Testis (tissue), 3 donors: ENCODE results near the gene MTOR. TPM values are rescaled to one million over a fixed set of nuclear protein-coding genes. Genes with fewer than 3 reads are reported as not detected.
"Not testable (repeated sequence)": the region's sequence is repeated elsewhere in the genome, so short reads cannot be mapped to it uniquely, and the experiment has no call there.

Source experiments
- DNase-seq: peaks from one replicate; pipeline ENCODE4 v3.0.0-alpha.2; 2019
- H3K27ac ChIP-seq, 2 donors: fragments of 200-600 bp; sonication (generic); one replicate each; pipeline ENCODE4 v1.5.1; 2019
- H3K27me3 ChIP-seq: fragments of 200-600 bp; sonication (generic); one replicate; pipeline ENCODE4 v1.5.1; 2019
- H3K36me3 ChIP-seq: fragments of 200-600 bp; sonication (generic); one replicate; pipeline ENCODE4 v1.5.1; 2017; ENCODE audit warnings: low read depth; ENCODE audit errors: missing control alignments
- H3K4me1 ChIP-seq: fragments of 200-600 bp; sonication (generic); one replicate; pipeline ENCODE4 v1.5.1; 2019
- H3K4me3 ChIP-seq, 2 donors: fragments of 200-600 bp; sonication (generic); one replicate each; pipeline ENCODE4 v1.5.1; 2017 to 2019
- H3K9me3 ChIP-seq: fragments of 200-600 bp; sonication (generic); one replicate; pipeline ENCODE4 v1.5.1; 2017
- POLR2A ChIP-seq: fragments of 450-650 bp; IDR thresholded peaks from one replicate; pipeline ENCODE4 v1.6.1; 2017; ENCODE audit warnings: antibody characterized with exemption, mild to moderate bottlenecking, moderate library complexity
- whole genome bisulfite sequencing, 2 donors: methylation state at CpG; one replicate each; pipeline ENCODE4 v1.1.5; 2018; 5-methylcytosine and 5-hydroxymethylcytosine counted together
- intact Hi-C: fragments of 100-400 bp; cut with DNase I; formaldehyde crosslinking; loops from one replicate; pipeline ENCODE4 v1.15.1; 2023; ENCODE audit warnings: low total_unique reads
- polyA plus RNA-seq: library from polyadenylated mRNA; stranded (reverse); fragments of 350-450 nt; fragmentation: Illumina TruSeq; extraction: RNeasy Lipid Tissue Mini Kit (QIAGEN cat#74804); gene quantifications from one replicate; pipeline ENCODE4 v1.2.3, GENCODE V29; 2014; ENCODE audit warnings: low read depth, low replicate concordance; ENCODE audit not compliant: insufficient read depth
- total RNA-seq, 2 donors: library from RNA; depleted of rRNA; stranded (reverse); fragments of >200 nt; gene quantifications; one replicate each; pipeline ENCODE4 v1.2.3, GENCODE V29; 2016
- TF ChIP-seq, protein P1 (sequence below), 3 experiments: fragments of 450-650 bp in 2 of 3; fragments of 200-600 bp in 1 of 3; sonication (generic) in 1 of 3; IDR thresholded peaks; one replicate each; pipeline ENCODE4 v1.5.1; 2016 to 2019; ENCODE audit warnings: antibody characterized with exemption in 3 of 3, mild to moderate bottlenecking in 2 of 3, moderate library complexity in 1 of 3

Gene MTOR
- total and polyA plus RNA-seq, 3 donors from 2014 or later: 83.3 to 129 (median 108) TPM

DNA sequence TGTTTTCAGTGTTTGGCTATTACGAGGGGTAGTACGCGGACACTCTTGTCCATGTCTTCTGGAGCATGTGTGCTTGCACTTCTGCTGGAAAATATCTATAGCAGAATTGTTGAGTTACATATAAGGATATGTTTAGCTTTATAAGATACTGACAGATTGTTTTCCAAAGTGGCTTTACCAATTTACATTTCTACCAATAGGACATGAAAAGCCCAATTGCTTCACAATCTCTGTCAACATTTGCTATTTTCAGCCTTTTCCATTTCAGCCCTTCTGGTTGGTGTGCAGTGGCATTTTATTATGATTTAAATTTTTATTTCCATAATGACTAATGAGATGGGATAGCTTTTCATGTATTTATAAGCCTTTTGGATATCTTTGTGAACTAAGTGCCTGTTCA, 79.5 kb downstream of the MTOR start:
- Histone ChIP-seq H3K27me3 (no peaks in the 10 kb centered on the region), H3K27ac (no peak overlapping the region), H3K4me3 (no peak overlapping the region), H3K9me3 (no peaks in the 10 kb centered on the region), H3K4me1 (peaks cover 10% of the 10 kb centered on the region), H3K36me3 (no peaks in the 10 kb centered on the region)
- intact Hi-C loops: no loop called here
- TF ChIP-seq, protein P1, sequence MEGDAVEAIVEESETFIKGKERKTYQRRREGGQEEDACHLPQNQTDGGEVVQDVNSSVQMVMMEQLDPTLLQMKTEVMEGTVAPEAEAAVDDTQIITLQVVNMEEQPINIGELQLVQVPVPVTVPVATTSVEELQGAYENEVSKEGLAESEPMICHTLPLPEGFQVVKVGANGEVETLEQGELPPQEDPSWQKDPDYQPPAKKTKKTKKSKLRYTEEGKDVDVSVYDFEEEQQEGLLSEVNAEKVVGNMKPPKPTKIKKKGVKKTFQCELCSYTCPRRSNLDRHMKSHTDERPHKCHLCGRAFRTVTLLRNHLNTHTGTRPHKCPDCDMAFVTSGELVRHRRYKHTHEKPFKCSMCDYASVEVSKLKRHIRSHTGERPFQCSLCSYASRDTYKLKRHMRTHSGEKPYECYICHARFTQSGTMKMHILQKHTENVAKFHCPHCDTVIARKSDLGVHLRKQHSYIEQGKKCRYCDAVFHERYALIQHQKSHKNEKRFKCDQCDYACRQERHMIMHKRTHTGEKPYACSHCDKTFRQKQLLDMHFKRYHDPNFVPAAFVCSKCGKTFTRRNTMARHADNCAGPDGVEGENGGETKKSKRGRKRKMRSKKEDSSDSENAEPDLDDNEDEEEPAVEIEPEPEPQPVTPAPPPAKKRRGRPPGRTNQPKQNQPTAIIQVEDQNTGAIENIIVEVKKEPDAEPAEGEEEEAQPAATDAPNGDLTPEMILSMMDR (IDR thresholded peaks at IDR 0.05): no peak
- no peak for TF ChIP-seq POLR2A
- no peak for DNase-seq
- whole genome bisulfite sequencing, 2 donors: 96 to 97% methylated on average over 3 of the region's 3 CpGs

DNA sequence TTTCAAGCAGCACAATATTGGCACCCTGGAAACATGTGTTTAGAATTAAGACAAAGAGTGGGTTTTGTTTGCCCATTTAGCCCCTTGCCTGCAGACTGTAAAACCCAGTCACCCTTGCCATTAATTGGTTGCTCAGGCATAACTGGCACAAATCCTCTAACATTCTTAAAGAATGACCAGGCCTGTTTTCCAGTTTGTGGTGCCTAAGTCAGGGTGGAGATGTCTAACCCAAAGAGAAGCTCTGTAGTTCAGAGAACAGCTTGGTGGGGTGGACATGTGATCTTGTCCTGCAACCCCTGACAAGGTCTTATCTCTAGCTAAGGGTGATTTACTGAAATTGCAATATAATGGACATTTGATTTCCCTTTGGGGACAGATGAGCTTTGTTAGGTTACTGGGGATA, 82.0 kb downstream of the MTOR start:
- H3K27ac ChIP-seq: no peak overlapping the region
- TF ChIP-seq, protein P1 (IDR thresholded peaks at IDR 0.05): no peak
- TF ChIP-seq POLR2A: no peak
- H3K9me3 ChIP-seq: no peaks in the 10 kb centered on the region
- intact Hi-C loops: no loop called here
- peaks cover 10% of the 10 kb centered on the region for H3K4me1 ChIP-seq
- H3K27me3 ChIP-seq: no peaks in the 10 kb centered on the region
- no peaks in the 10 kb centered on the region for H3K36me3 ChIP-seq
- DNase-seq: no peak
- no peak overlapping the region for H3K4me3 ChIP-seq

DNA sequence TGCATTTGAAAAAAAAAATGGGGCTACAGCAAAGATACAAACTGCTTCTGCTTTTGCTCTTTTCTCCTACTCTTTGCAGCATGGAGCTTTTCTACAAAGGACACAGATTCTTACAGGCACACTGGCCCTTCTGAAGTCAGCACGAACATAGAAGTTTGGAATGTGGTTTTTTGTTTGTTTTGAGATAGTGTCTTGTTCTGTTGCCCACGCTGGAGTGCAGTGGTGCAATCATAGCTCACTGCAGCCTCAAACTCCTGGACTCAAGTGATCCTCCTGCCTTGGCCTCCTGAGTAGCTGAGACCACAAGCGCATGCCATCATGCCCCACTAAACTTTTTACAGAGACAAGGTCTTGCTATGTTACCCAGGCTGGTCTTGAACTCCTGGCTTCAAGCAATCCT, 82.6 kb downstream of the MTOR start:
- H3K27ac ChIP-seq: peak overlapping the region in 1 of 2 donors; percentile 11
- 52 to 58% methylated on average over 3 of the region's 3 CpGs for WGBS, 2 donors
- H3K36me3 ChIP-seq, H3K9me3 ChIP-seq, intact Hi-C loops, H3K4me1 ChIP-seq, DNase-seq, H3K4me3 ChIP-seq, H3K27me3 ChIP-seq: not testable (repeated sequence)

DNA sequence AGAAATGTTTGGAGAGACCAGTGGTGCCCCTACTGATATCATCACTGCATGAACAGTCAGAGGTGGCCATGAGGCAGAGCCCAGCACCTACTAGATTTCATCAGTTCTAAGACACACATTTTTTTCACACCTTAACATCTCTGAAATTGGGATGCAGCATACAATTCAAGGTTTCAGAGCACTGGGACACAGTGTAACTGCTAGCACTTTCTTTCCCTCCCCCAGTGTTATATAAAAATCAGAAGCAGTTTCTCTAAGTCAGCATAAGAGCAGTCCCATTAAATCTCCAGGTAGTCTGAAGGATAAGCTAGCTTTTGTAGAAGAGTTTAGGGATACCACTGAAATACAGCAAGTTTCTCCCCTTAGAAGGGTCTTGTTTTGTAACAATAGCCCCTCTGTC, 83.2 kb downstream of the MTOR start:
- Histone ChIP-seq H3K4me1 (peaks cover 10% of the 10 kb centered on the region), H3K9me3 (no peaks in the 10 kb centered on the region), H3K27me3 (no peaks in the 10 kb centered on the region), H3K4me3 (no peak overlapping the region), H3K36me3 (no peaks in the 10 kb centered on the region), H3K27ac (peak overlapping the region; percentile 11 to 17)
- no peak for DNase-seq
- TF ChIP-seq, protein P1 (IDR thresholded peaks at IDR 0.05): no peak
- no peak for TF ChIP-seq POLR2A
- intact Hi-C loops: no loop called here

DNA sequence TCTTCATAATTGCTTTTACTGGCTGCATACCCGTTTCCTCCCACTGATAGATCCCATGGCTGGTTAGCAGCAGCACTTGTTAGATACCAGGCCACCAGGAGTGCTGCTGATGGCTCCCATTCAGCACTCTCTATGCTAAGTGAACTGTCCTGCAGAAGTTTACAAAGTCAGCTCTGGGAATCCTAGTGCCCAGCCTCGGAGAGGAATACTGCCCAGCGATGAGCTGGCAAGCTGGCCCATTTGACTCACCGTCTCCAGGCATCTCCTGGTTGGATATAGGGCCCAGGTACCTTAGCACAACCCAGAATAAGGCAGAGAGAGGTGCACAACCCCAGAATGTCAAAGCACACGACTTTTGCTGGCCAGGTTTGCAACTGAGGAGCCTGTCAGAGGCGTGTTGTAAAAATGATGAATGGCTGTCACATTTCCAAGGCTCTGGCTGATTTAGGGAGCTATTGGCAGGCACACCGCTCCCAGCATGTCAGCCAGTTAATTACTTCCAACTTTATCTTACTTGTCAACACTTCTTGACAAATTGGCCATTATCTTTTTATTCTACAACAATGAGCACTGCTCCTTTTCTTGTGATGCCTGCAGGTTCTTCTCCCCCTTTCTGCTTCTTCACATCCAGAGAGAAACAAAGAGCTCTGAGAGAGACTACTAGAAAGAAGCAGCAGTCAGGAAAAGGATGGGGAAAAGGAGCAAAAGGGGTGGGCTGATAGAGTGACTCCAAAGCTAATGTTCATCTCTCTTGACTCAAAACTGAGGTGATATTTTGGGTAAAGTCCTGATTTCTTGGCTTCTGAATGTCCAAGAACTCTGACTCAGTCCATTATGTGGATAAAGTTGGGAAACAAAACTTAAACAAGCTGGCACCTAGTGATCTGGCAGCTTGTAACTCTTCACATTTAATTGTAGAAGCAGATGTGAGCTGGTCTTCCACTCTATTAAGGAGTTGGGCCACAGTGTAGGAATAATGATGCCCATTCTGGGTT, 84.0 kb downstream of the MTOR start:
- no peak for DNase-seq
- no peak for TF ChIP-seq POLR2A
- TF ChIP-seq, protein P1 (IDR thresholded peaks at IDR 0.05): no peak
- peak overlapping the region in 1 of 2 donors; percentile 11 for H3K27ac ChIP-seq
- H3K27me3 ChIP-seq: no peaks in the 10 kb centered on the region
- no peaks in the 10 kb centered on the region for H3K9me3 ChIP-seq
- WGBS, 2 donors: 55 to 58% methylated on average over 4 to 7 of the region's 7 CpGs
- H3K4me3 ChIP-seq: no peak overlapping the region
- H3K36me3 ChIP-seq: no peaks in the 10 kb centered on the region
- intact Hi-C loops: no loop called here
- peaks cover 10% of the 10 kb centered on the region for H3K4me1 ChIP-seq
